ENCODE results near the gene CWH43.

GRCh38 chr4:48968814-48969213 is 17.3 kb upstream of the CWH43 start:
- TF ChIP-seq CTCF (IDR thresholded peaks at IDR 0.05) = no peak
- TF ChIP-seq POLR2A (IDR thresholded peaks at IDR 0.05) = no peak

Data from adrenal gland (tissue), 5 donors.